ENCODE results near the gene ZNF821.
A peak's percentile ranks its signal among the peaks of the same experiment; 100 is the strongest.
"Not testable (repeated sequence)": the region's sequence is repeated elsewhere in the genome, so short reads cannot be mapped to it uniquely, and the experiment has no call there.

Gene ZNF821

GRCh38 chr16:71883849-71884638, at the start of gene ZNF821:
ZNF821 (minus strand) TSS chr16:71884182; CDS start chr16:71879946, 4,236 bp downstream.
- peak; percentile 65 for DNase-seq

- DNase-seq: no peak
These were observed 49.0 kb upstream of the ZNF821 start for GRCh38 chr16:71933017-71933416.

- no peak for DNase-seq
These were observed 47.6 kb upstream of the ZNF821 start for GRCh38 chr16:71931599-71931998.

GRCh38 chr16:71931001-71931400, 47.0 kb upstream of the ZNF821 start:
- DNase-seq: no peak

GRCh38 chr16:71930013-71930563, 46.1 kb upstream of the ZNF821 start:
- no peak for DNase-seq

- DNase-seq: no peak
These were observed 45.1 kb upstream of the ZNF821 start for GRCh38 chr16:71929048-71929447.

- no peak for DNase-seq
These were observed 43.8 kb upstream of the ZNF821 start for GRCh38 chr16:71927787-71928186.

GRCh38 chr16:71927383-71927782, 43.4 kb upstream of the ZNF821 start:
- no peak for DNase-seq

- DNase-seq: no peak
These were observed 40.7 kb upstream of the ZNF821 start for GRCh38 chr16:71924710-71925109.

- no peak for DNase-seq
These were observed 40.1 kb upstream of the ZNF821 start for GRCh38 chr16:71923941-71924690.

GRCh38 chr16:71920658-71921057, 36.7 kb upstream of the ZNF821 start:
- DNase-seq: no peak

- DNase-seq: no peak
These were observed 35.1 kb upstream of the ZNF821 start for GRCh38 chr16:71919035-71919434.

GRCh38 chr16:71917900-71918299, 33.9 kb upstream of the ZNF821 start:
- no peak for DNase-seq

GRCh38 chr16:71916397-71916920, 32.5 kb upstream of the ZNF821 start:
- no peak for DNase-seq

- DNase-seq: no peak
These were observed 31.4 kb upstream of the ZNF821 start for GRCh38 chr16:71915350-71915749.

GRCh38 chr16:71914802-71915201, 30.8 kb upstream of the ZNF821 start:
- no peak for DNase-seq

GRCh38 chr16:71912534-71913275, 28.7 kb upstream of the ZNF821 start:
- DNase-seq: no peak

GRCh38 chr16:71911121-71911520, 27.1 kb upstream of the ZNF821 start:
- no peak for DNase-seq

- not testable (repeated sequence) for DNase-seq
These were observed 21.8 kb upstream of the ZNF821 start for GRCh38 chr16:71905765-71906164.

GRCh38 chr16:71904239-71904638, 20.3 kb upstream of the ZNF821 start:
- no peak for DNase-seq

- DNase-seq: no peak
These were observed 19.6 kb upstream of the ZNF821 start for GRCh38 chr16:71903608-71904007.

- no peak for DNase-seq
These were observed 18.8 kb upstream of the ZNF821 start for GRCh38 chr16:71902656-71903365.

Measured in activated CD8-positive, alpha-beta memory T cell treated with anti-CD3 and anti-CD28 coated beads, Interleukin-2, amount 50 U/mL, for 4 hours (primary cell).